KOPT-K1 (cell line): ENCODE measurements around the gene NEK11.
"Not testable (repeated sequence)": the region's sequence is repeated elsewhere in the genome, so short reads cannot be mapped to it uniquely, and the experiment has no call there.

Experiments used
- H3K27ac ChIP-seq: fragments of 200-600 bp; sonication (generic); 2 replicates; pipeline ENCODE4 v1.5.1; 2016; ENCODE audit warnings: antibody characterized with exemption, mild to moderate bottlenecking, low read depth, low read length; ENCODE audit not compliant: poor library complexity, severe bottlenecking
- H3K36me3 ChIP-seq: fragments of 200-600 bp; sonication (generic); 2 replicates; pipeline ENCODE4 v1.5.1; 2017; ENCODE audit warnings: antibody characterized with exemption, mild to moderate bottlenecking, low read length, moderate library complexity; ENCODE audit not compliant: insufficient read depth
- H3K9me3 ChIP-seq: fragments of 200-600 bp; sonication (generic); 2 replicates; pipeline ENCODE4 v1.5.1; 2017; ENCODE audit warnings: antibody characterized with exemption, low read length, mild to moderate bottlenecking; ENCODE audit not compliant: insufficient read depth, poor library complexity, severe bottlenecking

The NEK11 gene

DNA sequence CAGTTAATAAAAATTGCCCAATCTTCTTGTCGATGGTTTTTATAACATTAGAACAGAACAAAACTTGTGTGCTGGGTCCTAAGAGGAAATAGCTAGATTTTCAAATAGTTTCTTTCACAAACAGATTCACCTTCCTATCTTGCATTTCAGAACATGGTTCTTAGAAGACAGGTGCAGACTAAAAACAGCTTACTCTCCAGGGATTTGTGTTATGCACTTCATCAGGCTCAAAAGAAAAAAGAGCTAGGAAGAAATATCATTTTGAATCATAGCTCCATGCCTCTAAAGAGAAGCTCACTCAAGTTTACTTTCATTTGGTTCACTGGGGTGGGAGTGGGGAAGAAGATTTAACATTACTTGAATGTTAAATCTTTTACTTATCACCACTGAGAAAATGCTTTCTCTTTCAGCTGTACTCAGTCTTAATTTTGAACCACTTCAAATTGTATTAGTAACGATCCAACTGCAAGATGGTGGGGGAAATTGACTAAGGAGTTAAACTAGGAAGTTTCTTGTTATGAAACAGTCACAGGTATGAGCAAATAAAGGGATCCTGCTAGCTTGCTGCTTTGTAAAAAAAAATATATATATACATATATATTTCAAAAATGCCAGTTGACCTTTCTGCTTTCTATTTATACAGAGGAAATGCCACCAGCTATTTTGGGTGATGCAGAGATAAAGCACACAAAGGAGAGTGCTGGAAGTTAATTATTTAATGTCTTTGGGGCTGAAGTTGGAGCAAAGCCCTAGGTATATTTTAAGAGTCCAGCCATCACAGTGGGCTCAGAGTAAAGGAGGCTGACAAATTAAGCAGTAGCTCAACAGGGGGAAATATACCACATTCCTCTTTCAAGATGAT, 326.6 kb downstream of the NEK11 start:
- Histone ChIP-seq H3K36me3 (no peaks in the 10 kb centered on the region), H3K27ac (no peak overlapping the region), H3K9me3 (no peaks in the 10 kb centered on the region)

DNA sequence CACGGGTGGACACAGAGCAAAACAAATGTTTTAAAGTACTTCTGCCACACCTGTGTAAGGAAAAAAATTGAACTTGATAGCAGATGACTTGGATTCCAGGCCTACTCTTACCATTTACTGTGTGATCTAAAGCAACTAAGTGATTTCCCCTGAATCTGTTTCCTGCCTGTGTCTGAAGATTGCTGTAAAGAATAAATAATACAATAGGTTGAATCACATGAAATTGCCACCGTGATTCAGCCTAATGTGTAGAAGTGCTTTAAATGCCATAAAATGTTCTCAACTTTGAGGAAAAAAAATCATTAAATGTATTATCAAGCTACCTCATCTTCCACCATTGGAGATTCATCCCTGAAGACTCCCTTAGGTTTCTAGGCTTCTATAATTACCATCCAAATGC, 327.3 kb downstream of the NEK11 start:
- Histone ChIP-seq H3K27ac (no peak overlapping the region), H3K9me3 (no peaks in the 10 kb centered on the region), H3K36me3 (no peaks in the 10 kb centered on the region)

DNA sequence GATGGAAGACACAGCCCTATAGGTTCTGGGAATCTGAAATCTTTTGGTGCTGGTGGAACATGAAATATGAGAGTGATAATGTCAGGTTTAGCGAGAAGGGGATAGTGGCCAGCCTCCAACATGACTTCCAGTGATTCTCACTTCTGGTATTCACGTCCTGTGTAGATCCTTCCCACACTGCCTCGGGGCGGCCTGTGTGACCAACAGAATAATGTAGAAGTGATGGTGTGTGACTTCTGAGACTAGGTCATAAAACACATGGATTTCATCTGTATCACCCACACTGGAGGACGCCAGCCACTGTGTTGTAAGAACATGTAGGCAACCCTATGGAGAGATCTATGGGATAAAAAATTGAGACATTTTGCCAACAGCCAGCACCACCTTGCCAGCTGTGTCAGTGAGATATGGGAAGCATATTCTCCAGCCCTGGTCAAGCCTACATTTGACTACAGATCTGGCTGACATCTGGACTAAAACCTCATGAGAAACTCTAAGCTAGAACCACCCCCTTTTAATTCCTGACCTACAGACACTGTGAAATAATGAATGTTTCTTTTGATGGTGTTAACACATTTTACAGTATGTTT, 329.4 kb downstream of the NEK11 start:
- Histone ChIP-seq H3K36me3 (no peaks in the 10 kb centered on the region), H3K9me3 (no peaks in the 10 kb centered on the region), H3K27ac (no peak overlapping the region)

DNA sequence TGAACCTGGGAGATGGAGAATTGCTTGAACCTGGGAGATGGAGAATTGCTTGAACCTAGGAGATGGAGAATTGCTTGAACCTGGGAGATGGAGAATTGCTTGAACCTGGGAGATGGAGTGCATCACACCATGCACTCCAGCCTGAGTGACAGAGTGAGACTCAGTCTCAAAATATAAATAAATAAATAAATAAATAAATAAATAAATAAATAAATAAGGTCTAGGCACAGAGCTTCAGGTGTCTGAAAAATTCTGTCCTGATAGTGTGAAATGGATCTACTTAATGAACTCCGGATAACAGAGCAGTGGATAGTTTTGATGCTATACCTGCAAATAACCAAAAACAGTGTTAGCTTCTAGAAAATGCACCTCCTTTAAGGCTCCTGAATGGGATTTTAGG, 330.6 kb downstream of the NEK11 start:
- no peaks in the 10 kb centered on the region for H3K9me3 ChIP-seq
- no peak overlapping the region for H3K27ac ChIP-seq
- H3K36me3 ChIP-seq, result no peaks in the 10 kb centered on the region

DNA sequence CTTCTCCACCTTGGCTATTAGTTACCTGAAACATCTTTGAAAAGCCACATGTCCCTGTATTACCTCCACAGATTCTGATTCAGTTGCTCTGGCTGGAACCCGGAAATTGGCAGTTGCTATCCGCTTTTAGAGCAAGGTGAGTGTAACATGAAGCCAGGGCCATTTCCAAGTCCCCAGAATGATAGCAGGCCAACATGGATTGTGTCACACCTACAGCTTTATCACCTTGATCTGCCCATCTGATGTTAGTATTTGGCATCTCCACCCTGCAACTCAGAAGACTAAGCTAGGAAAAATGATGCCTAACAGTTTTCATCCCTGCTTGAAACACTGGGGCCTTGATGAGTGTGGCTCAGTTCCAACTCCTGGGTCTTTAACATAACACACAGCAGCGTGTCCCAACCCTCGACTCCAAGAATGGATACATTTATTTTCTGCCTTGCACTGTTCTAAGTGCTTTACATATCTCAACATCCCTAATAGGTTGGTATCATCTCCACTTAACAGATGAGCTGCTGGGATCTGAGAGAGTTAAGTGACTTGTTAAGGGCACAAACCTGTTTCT, 333.6 kb downstream of the NEK11 start:
- Histone ChIP-seq H3K27ac (no peak overlapping the region), H3K9me3 (no peaks in the 10 kb centered on the region)

DNA sequence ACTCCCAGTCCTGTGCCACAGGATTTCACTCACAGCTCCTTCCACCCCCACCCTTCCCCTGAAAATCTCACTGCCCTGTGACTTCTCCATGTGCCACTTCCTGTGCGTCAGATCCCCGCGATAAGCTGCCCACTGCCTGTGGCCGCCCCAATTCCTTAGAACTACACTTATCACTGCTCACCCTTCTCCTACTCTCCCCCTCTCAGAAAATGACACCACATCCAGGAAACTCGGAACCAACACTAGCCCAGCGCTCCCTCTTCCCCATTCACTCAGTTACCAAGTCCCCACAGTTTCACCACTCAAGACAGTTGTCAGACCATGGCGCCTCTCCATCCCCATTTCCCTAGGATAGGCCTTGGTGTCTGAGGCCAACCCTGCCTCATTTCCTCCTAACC, 334.4 kb downstream of the NEK11 start:
- not testable (repeated sequence) for H3K36me3 ChIP-seq, H3K9me3 ChIP-seq, H3K27ac ChIP-seq

More for the DNA sequence above, 333.6 kb downstream of the NEK11 start:
- H3K36me3 ChIP-seq, result no peaks in the 10 kb centered on the region

DNA sequence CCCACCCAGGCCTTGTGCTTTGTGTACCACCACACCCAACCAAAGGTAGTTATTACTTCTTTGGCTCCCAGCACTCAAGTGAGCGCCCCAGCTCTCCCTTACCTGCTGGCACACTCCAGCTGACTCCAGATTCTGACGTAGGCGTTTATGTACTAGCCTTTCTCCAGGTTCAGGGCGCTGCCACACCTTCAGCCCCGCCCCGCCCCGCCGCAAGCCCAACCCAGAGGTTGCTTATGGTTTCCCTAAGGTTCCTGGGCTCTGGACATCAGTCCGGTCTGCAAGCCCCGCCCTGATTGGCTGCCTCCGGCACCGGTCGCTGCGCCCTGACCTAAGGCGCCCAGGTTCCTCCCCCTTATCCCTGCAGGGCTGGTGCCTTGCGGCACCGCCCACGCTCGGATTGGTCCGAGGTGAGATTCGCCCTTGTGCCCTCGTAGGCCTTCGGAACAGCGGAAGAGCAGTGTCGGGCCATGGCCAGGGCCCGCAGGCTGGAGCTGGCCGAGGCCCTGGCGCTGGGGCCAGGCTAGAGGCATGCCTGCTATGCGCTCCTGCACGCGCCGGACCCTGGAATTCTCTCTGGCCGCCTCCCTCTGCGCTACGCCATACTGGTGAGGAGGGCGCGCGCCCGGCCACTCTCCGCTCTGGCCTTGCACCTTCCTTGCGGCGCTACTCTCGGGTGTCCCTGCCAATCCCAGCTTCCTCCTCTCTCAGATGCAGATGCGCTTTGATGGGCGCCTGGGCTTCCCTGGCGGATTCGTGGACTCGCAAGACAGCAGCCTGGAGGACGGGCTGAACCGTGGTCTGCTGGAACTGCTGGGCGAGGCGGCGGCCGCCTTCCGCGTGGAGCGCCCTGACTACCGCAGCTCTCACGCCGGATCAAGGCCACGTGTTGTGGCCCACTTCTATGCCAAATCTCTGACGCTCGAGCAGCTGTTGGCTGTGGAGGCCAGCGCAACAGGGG, 335.1 kb downstream of the NEK11 start:
- Histone ChIP-seq H3K36me3 (no peaks in the 10 kb centered on the region), H3K27ac (no peak overlapping the region), H3K9me3 (no peaks in the 10 kb centered on the region)

DNA sequence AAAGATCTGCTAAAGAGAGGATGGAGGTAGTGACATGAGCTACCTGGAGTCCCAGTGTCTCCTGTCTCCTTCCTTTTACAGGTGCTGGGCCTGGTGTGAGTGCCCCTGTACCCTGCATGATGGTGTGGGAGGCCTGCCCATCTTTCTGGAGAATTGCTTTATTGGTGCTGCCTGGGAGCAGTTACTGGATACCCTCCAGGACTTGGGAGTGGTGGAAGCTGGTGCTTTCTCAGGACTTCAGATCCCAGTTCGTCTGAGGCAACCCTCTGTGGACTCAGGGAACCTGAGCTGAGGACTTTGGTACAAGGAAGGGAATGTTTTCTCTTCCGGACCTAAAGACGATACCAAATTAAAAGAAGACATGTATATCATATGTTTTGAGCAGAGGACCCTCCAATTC, 336.6 kb downstream of the NEK11 start:
- H3K36me3 ChIP-seq, result no peaks in the 10 kb centered on the region
- no peak overlapping the region for H3K27ac ChIP-seq
- no peaks in the 10 kb centered on the region for H3K9me3 ChIP-seq

DNA sequence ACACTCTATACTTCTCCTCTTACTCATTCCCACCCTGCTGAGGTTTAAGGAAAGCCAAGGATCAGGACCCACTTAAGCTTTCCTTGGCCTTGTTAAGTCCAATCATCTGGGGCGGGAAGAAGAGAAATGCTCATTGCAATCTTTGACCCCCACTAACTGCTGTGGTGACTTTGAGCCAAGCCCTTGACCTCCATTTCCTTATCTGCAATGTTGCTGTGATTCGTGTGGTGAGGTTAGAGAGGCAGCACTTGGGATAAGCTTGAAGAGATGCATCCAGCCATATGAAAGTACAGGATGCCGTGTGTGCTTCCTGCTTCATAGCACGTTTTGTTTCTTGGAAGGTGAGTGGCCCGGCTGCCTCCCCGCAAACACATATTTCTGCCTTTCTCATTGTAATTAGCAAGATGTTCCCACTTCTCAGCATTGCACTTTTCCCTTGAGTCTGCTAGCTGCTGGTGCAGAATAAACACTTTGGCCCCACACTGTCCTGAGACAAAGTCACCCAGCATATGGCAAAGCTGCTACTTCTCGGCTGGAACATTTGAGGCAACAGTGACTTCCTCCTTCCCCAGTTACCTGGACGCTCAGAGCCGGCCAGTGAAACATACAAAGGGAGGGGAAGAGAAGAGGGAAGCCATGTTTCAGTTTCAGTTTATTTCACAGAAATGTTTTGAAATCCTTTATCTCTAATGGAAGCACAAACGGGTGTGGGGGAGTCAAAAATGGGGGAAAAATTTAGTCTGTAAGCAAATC, 344.4 kb downstream of the NEK11 start:
- peaks cover 4% of the 10 kb centered on the region for H3K9me3 ChIP-seq
- H3K27ac ChIP-seq, result no peak overlapping the region

DNA sequence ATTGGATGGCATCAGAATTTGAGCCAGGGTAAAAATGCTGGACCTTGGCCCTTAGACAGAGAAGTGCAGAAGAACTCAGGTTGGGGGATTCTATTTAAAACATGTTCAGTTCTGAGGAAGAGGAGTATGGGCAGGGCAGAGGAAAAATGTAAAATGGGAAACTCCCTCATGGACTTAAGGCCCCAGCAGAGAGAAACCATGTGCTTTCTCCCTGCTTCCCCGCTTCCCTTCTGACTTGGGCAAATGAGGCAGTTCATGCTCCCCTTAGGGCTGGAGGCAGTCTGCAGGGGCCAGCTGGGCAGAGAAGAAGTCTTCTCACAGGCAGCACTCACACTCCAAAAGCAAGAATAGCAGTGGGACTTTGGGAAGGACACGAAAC, 345.0 kb downstream of the NEK11 start:
- H3K36me3 ChIP-seq, result no peaks in the 10 kb centered on the region

More for the DNA sequence above, 344.4 kb downstream of the NEK11 start:
- H3K36me3 ChIP-seq, result no peaks in the 10 kb centered on the region

DNA sequence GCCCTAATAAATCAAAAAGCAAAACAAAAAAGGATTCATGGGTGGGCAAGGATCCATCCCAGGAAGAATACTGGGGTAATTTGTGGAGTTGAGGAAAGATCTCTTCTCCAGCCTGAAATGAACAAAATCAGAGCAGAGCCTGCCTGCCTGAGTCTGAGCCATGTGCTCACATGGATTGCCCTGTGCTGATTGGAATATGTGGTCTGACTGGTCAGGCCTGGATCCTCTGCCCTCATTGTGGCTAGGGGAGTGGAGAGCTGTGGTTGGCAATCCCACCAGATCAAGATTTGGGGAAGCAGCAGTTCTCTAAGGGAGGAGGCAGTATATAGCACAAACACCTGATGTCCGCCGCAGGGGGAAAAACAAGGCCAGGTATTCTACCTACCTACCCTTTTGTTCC, 348.1 kb downstream of the NEK11 start:
- H3K27ac ChIP-seq, result no peak overlapping the region
- peaks cover 2% of the 10 kb centered on the region for H3K9me3 ChIP-seq
- H3K36me3 ChIP-seq, result no peaks in the 10 kb centered on the region

More for the DNA sequence above, 345.0 kb downstream of the NEK11 start:
- peaks cover 4% of the 10 kb centered on the region for H3K9me3 ChIP-seq
- no peak overlapping the region for H3K27ac ChIP-seq

DNA sequence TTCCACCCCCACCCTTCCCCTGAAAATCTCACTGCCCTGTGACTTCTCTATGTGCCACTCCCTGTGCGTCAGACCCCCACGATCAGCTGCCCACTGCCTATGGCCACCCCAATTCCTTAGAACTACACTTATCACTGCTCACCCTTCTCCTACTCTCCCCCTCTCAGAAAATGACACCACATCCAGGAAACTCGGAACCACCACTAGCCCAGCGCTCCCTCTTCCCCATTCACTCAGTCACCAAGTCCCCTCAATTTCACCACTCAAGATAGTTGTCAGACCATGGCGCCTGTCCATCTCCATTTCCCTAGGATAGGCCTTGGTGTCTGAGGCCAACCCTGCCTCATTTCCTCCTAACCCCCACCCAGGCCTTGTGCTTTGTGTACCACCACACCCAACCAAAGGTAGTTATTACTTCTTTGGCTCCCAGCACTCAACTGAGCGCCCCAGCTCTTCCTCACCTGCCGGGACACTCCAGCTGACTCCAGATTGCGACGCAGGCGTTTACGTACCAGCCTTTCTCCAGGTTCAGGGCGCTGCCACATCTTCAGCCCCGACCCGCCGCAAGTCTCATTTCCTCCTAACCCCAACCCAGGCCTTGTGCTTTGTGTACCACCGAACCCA, 354.3 kb downstream of the NEK11 start:
- not testable (repeated sequence) for H3K9me3 ChIP-seq, H3K36me3 ChIP-seq, H3K27ac ChIP-seq

DNA sequence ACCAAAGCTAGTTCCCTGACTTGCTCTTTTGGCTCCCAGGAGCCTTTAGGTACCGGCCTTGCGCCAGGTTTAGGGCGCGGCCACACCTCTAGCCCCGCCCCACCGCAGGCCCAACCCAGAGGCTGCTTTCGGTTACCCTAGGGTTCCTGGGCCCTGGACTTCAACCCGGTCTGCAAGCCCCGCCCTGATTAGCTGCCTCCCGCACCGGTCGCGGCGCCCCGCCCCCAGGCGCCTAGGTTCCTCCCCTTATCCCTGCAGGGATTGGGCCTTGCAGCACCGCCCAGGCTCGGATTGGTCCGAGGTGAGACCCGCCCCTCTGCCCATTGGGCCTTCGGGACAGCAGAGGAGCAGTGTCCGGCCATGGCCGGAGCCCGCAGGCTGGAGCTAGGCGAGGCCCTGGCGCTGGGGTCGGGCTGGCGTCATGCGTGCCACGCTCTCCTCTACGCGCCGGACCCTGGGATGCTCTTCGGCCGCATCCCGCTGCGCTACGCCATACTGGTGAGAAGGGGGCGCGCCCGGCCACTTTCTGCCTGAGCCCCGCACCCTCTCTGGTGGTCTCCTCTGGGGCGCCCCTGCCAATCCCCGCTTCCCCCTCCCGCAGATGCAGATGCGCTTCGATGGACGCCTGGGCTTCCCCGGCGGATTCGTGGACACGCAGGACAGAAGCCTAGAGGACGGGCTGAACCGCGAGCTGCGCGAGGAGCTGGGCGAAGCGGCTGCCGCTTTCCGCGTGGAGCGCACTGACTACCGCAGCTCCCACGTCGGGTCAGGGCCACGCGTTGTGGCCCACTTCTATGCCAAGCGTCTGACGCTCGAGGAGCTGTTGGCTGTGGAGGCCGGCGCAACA, 355.0 kb downstream of the NEK11 start, which contains the start of gene NUDT16:
NUDT16 (plus strand) TSS at position 330 of the 847 bp plus-strand sequence; CDS start at position 361, 31 bp downstream.
- Histone ChIP-seq H3K9me3 (no peaks in the 10 kb centered on the region), H3K36me3 (no peaks in the 10 kb centered on the region), H3K27ac (no peak within 1 kb of the TSS)
